GM18498 (cell line): Measurements from ENCODE around the gene SACS.
"Not testable (repeated sequence)": the region's sequence is repeated elsewhere in the genome, so short reads cannot be mapped to it uniquely, and the experiment has no call there.

Experiments
- ATAC-seq: cut with Tn5 transposase; IDR thresholded peaks from one replicate; pipeline ENCODE4 v1.9.1; 2021; ENCODE audit warnings: mild to moderate bottlenecking, moderate library complexity; ENCODE audit not compliant: unreplicated experiment

The SACS gene

GRCh38 chr13:23414682-23415081 lies 18.8 kb downstream of the SACS start:
- ATAC-seq: no peak

- ATAC-seq: no peak
Observed at GRCh38 chr13:23411706-23412105, 21.8 kb downstream of the SACS start.

- no peak for ATAC-seq
Observed at GRCh38 chr13:23411220-23411619, 22.3 kb downstream of the SACS start.

GRCh38 chr13:23408026-23408425 lies 25.5 kb downstream of the SACS start:
- ATAC-seq: no peak

- not testable (repeated sequence) for ATAC-seq
Observed at GRCh38 chr13:23401156-23401555, 32.3 kb downstream of the SACS start.

- ATAC-seq: no peak
Observed at GRCh38 chr13:23399347-23399746, 34.2 kb downstream of the SACS start.

- ATAC-seq: no peak
Observed at GRCh38 chr13:23394821-23395220, 38.7 kb downstream of the SACS start.

GRCh38 chr13:23392925-23393645 lies 40.4 kb downstream of the SACS start:
- no peak for ATAC-seq

GRCh38 chr13:23392313-23392712 lies 41.2 kb downstream of the SACS start:
- no peak for ATAC-seq

- ATAC-seq: no peak
Observed at GRCh38 chr13:23391752-23392151, 41.8 kb downstream of the SACS start.

- peak; percentile 75 for ATAC-seq
Observed at GRCh38 chr13:23386533-23386932, 47.0 kb downstream of the SACS start.

- ATAC-seq: no peak
Observed at GRCh38 chr13:23385931-23386330, 47.6 kb downstream of the SACS start.

- ATAC-seq: peak; percentile 81
Observed at GRCh38 chr13:23384111-23384510, 49.4 kb downstream of the SACS start.

GRCh38 chr13:23383151-23383550 lies 50.4 kb downstream of the SACS start:
- ATAC-seq: no peak

GRCh38 chr13:23381866-23382265 lies 51.6 kb downstream of the SACS start:
- ATAC-seq: no peak

GRCh38 chr13:23380534-23380933 lies 53.0 kb downstream of the SACS start:
- ATAC-seq: no peak

- peak; percentile 25 for ATAC-seq
Observed at GRCh38 chr13:23377983-23378632, 55.4 kb downstream of the SACS start.

- ATAC-seq: no peak
Observed at GRCh38 chr13:23377579-23377978, 55.9 kb downstream of the SACS start.

- ATAC-seq: peak; percentile 86
Observed at GRCh38 chr13:23375001-23375971, 58.2 kb downstream of the SACS start.

GRCh38 chr13:23372264-23372906 lies 61.1 kb downstream of the SACS start:
- no peak for ATAC-seq

- no peak for ATAC-seq
Observed at GRCh38 chr13:23367907-23368306, 65.6 kb downstream of the SACS start.
